MCF 10A (cell line): Measurements from ENCODE around the gene CSTF3. TPM values are rescaled to one million over a fixed set of nuclear protein-coding genes. Genes with fewer than 3 reads are reported as not detected.
A peak's percentile ranks its signal among the peaks of the same experiment; 100 is the strongest.

ENCODE experiments used
- BruUV-seq: library from RNA; stranded (reverse); fragments of 400-500 nt; replicated peaks from 2 replicates; lab custom pipeline; 2021; lab: Mats Ljungman, UMichigan
- CTCF ChIA-PET: fragments of 300-600 bp; sonication (Branson Sonifier 250); formaldehyde crosslinking; extraction: SDS; loops from one replicate; lab custom pipeline; 2021; ENCODE audit warnings: antibody characterized with exemption, inconsistent platforms; lab: Yijun Ruan, JAX
- POLR2A ChIA-PET: fragments of 300-600, 350-650 bp; sonication (Branson Sonifier 250); formaldehyde crosslinking; extraction: SDS; loops from one replicate; lab custom pipeline; 2020; ENCODE audit warnings: antibody characterized with exemption, inconsistent platforms; lab: Yijun Ruan, JAX
- DNase-seq: peaks from one replicate; pipeline ENCODE4 v3.0.0-alpha.2; 2018; ENCODE audit not compliant: unreplicated experiment
- H3K27ac Mint-ChIP-seq: one replicate; pipeline ENCODE4 v1.8.0; 2022; ENCODE audit warnings: mild to moderate bottlenecking, low read depth, mixed read lengths; ENCODE audit not compliant: unreplicated experiment
- H3K27me3 Mint-ChIP-seq: one replicate; pipeline ENCODE4 v1.8.0; 2022; ENCODE audit warnings: mixed read lengths; ENCODE audit not compliant: insufficient read depth, unreplicated experiment
- H3K36me3 Mint-ChIP-seq: one replicate; pipeline ENCODE4 v1.8.0; 2022; ENCODE audit warnings: mild to moderate bottlenecking, moderate library complexity, mixed read lengths; ENCODE audit not compliant: insufficient read depth, unreplicated experiment
- H3K4me1 Mint-ChIP-seq: one replicate; pipeline ENCODE4 v1.8.0; 2022; ENCODE audit warnings: mixed read lengths; ENCODE audit not compliant: insufficient read depth, unreplicated experiment
- H3K4me3 Mint-ChIP-seq: one replicate; pipeline ENCODE4 v1.8.0; 2022; ENCODE audit warnings: mild to moderate bottlenecking, moderate library complexity, mixed read lengths; ENCODE audit not compliant: unreplicated experiment
- H3K9me3 Mint-ChIP-seq: one replicate; pipeline ENCODE4 v1.8.0; 2022; ENCODE audit warnings: mixed read lengths; ENCODE audit not compliant: unreplicated experiment
- CTCF ChIP-seq: fragments of 200-600 bp; IDR thresholded peaks from one replicate; pipeline ENCODE4 v1.8.0; 2022; ENCODE audit warnings: antibody characterized with exemption, mild to moderate bottlenecking; ENCODE audit not compliant: unreplicated experiment
- intact Hi-C: fragments of 100-400 bp; cut with micrococcal nuclease; formaldehyde crosslinking; loops from 2 replicates; pipeline ENCODE4 v1.14.1; 2022
- total RNA-seq: library from RNA; stranded (reverse); gene quantifications from 2 replicates; pipeline ENCODE4 v1.2.3, GENCODE V29; 2022

Gene CSTF3
- total RNA-seq, 1 experiment from 2014 or later = 48.4 TPM

GRCh38 chr11:33197915-33198727 is 36.8 kb upstream of the CSTF3 start:
- no peak for TF ChIP-seq CTCF
- H3K4me3 Mint-ChIP-seq = no peak overlapping the region
- no peaks in the 10 kb centered on the region for H3K36me3 Mint-ChIP-seq
- DNase-seq = peak; percentile 23
- ChIA-PET POLR2A (interaction anchor here (0.6 to 0.7 kb wide), 2 partner anchors 119 to 660 kb away, joined by 3 read pairs; no protein-coding TSS in a partner anchor), CTCF (interaction anchor here (0.6 to 0.9 kb wide), 3 partner anchors 53 to 447 kb away, joined by 3 to 4 read pairs (median 3); no protein-coding TSS in a partner anchor)
- H3K27ac Mint-ChIP-seq = no peak overlapping the region
- H3K27me3 Mint-ChIP-seq = no peaks in the 10 kb centered on the region
- BruUV-seq = no TSS peak
- intact Hi-C loops = no loop called here
- peaks cover 8% of the 10 kb centered on the region for H3K4me1 Mint-ChIP-seq
- no peaks in the 10 kb centered on the region for H3K9me3 Mint-ChIP-seq

GRCh38 chr11:33195462-33196173 is 34.3 kb upstream of the CSTF3 start:
- BruUV-seq = no TSS peak
- no peaks in the 10 kb centered on the region for H3K36me3 Mint-ChIP-seq
- H3K4me3 Mint-ChIP-seq = no peak overlapping the region

GRCh38 chr11:33194455-33194854 is 33.2 kb upstream of the CSTF3 start:
- Mint-ChIP-seq H3K27me3 (no peaks in the 10 kb centered on the region), H3K36me3 (no peaks in the 10 kb centered on the region), H3K4me3 (no peak overlapping the region), H3K4me1 (peaks cover 8% of the 10 kb centered on the region), H3K27ac (no peak overlapping the region), H3K9me3 (no peaks in the 10 kb centered on the region)
- CTCF ChIA-PET = interaction anchor here (0.6 kb wide), 1 partner anchor 614 kb away, joined by 3 read pairs; no protein-coding TSS in a partner anchor
- TF ChIP-seq CTCF = no peak
- BruUV-seq = no TSS peak
- POLR2A ChIA-PET = interaction anchor here (1.4 kb wide), 1 partner anchor 28 kb away, joined by 3 read pairs; no protein-coding TSS in a partner anchor
- no peak for DNase-seq
- intact Hi-C loops = no loop called here

More at GRCh38 chr11:33195462-33196173, 34.3 kb upstream of the CSTF3 start:
- DNase-seq = no peak
- intact Hi-C loops = no loop called here
- Mint-ChIP-seq H3K4me1 (peaks cover 8% of the 10 kb centered on the region), H3K27ac (no peak overlapping the region), H3K9me3 (no peaks in the 10 kb centered on the region), H3K27me3 (no peaks in the 10 kb centered on the region)
- CTCF ChIA-PET = interaction anchor here (0.6 kb wide), 1 partner anchor 133 kb away, joined by 3 read pairs; no protein-coding TSS in a partner anchor
- POLR2A ChIA-PET = no interaction called here
- no peak for TF ChIP-seq CTCF

GRCh38 chr11:33191467-33191866 is 30.2 kb upstream of the CSTF3 start:
- BruUV-seq = no TSS peak
- CTCF ChIA-PET = interaction anchor here (1.2 kb wide), 1 partner anchor 138 kb away, joined by 3 read pairs; no protein-coding TSS in a partner anchor
- DNase-seq = no peak
- Mint-ChIP-seq H3K4me1 (no peaks in the 10 kb centered on the region), H3K4me3 (no peak overlapping the region), H3K27ac (no peak overlapping the region), H3K9me3 (no peaks in the 10 kb centered on the region), H3K27me3 (no peaks in the 10 kb centered on the region), H3K36me3 (no peaks in the 10 kb centered on the region)
- POLR2A ChIA-PET = no interaction called here
- intact Hi-C loops = no loop called here
- TF ChIP-seq CTCF = no peak
